WTC11 (cell line): ENCODE data around the gene FSTL4. TPM values are rescaled to one million over a fixed set of nuclear protein-coding genes. Genes with fewer than 3 reads are reported as not detected.

Experiments used
- ATAC-seq: fragments of 200-7000 bp; cut with Tn5 transposase; 2 replicates; pipeline ENCODE4 v1.10.0; 2021; ENCODE audit warnings: mild to moderate bottlenecking, moderate library complexity
- CTCF ChIA-PET: fragments of 300-600 bp; sonication (Branson Sonifier 250); formaldehyde crosslinking; loops from one replicate; lab custom pipeline; 2021; ENCODE audit warnings: antibody characterized with exemption; lab: Charles Lee
- POLR2A ChIA-PET: fragments of 350-600 bp; sonication (Branson Sonifier 250); formaldehyde crosslinking; loops from one replicate; lab custom pipeline; 2021; ENCODE audit warnings: antibody characterized with exemption; lab: Charles Lee
- DNase-seq: peaks from one replicate; pipeline ENCODE4 v3.0.0; 2021; ENCODE audit warnings: low spot score
- H3K27ac Mint-ChIP-seq: 2 replicates; pipeline ENCODE4 v1.8.0; 2021; ENCODE audit warnings: mixed read lengths
- H3K27me3 Mint-ChIP-seq: 2 replicates; pipeline ENCODE4 v1.8.0; 2021; ENCODE audit warnings: low read depth, mild to moderate bottlenecking, moderate library complexity, mixed read lengths
- H3K36me3 Mint-ChIP-seq: 2 replicates; pipeline ENCODE4 v1.8.0; 2021; ENCODE audit warnings: mixed read lengths
- H3K4me1 Mint-ChIP-seq: 2 replicates; pipeline ENCODE4 v1.8.0; 2022; ENCODE audit warnings: mixed read lengths
- H3K4me3 Mint-ChIP-seq: 2 replicates; pipeline ENCODE4 v1.8.0; 2021; ENCODE audit warnings: mild to moderate bottlenecking, moderate library complexity, mixed read lengths
- H3K9me3 Mint-ChIP-seq: 2 replicates; pipeline ENCODE4 v1.8.0; 2021; ENCODE audit warnings: mixed read lengths
- ATF1 ChIP-seq: sonication (generic); formaldehyde crosslinking; IDR thresholded peaks from 2 replicates; pipeline ENCODE4 v1.8.1; 2023; ENCODE audit warnings: mild to moderate bottlenecking, moderate library complexity, missing genetic modification reagents
- E2F4 ChIP-seq: sonication (generic); formaldehyde crosslinking; IDR thresholded peaks from 2 replicates; pipeline ENCODE4 v1.8.1; 2022; ENCODE audit warnings: low read depth, mild to moderate bottlenecking, moderate library complexity, missing genetic modification reagents, borderline replicate concordance
- E2F5 ChIP-seq: sonication (generic); formaldehyde crosslinking; IDR thresholded peaks from 2 replicates; pipeline ENCODE4 v1.8.1; 2022; ENCODE audit warnings: mild to moderate bottlenecking, moderate library complexity, missing genetic modification reagents
- FOXK1 ChIP-seq: sonication (generic); formaldehyde crosslinking; IDR thresholded peaks from 2 replicates; pipeline ENCODE4 v1.8.0; 2022; ENCODE audit warnings: mild to moderate bottlenecking, moderate library complexity, missing genetic modification reagents
- FOXP1 ChIP-seq: sonication (generic); formaldehyde crosslinking; IDR thresholded peaks from 2 replicates; pipeline ENCODE4 v1.8.0; 2022; ENCODE audit warnings: missing genetic modification reagents, mild to moderate bottlenecking, moderate library complexity, borderline replicate concordance
- GRHL2 ChIP-seq: fragments of 250-450 bp; sonication (Bioruptor Pico); IDR thresholded peaks from 2 replicates; pipeline ENCODE4 v1.8.0; 2022; ENCODE audit warnings: mild to moderate bottlenecking, moderate library complexity; ENCODE audit not compliant: insufficient replicate concordance, severe bottlenecking
- HMGXB4 ChIP-seq: sonication (generic); formaldehyde crosslinking; IDR thresholded peaks from 2 replicates; pipeline ENCODE4 v1.8.1; 2023; ENCODE audit warnings: mild to moderate bottlenecking, moderate library complexity, missing genetic modification reagents
- MLX ChIP-seq: sonication (generic); formaldehyde crosslinking; IDR thresholded peaks from 2 replicates; pipeline ENCODE4 v1.8.1; 2023; ENCODE audit warnings: mild to moderate bottlenecking, missing genetic modification reagents, moderate library complexity
- MYBL2 ChIP-seq: sonication (generic); formaldehyde crosslinking; IDR thresholded peaks from 2 replicates; pipeline ENCODE4 v1.8.1; 2023; ENCODE audit warnings: mild to moderate bottlenecking, moderate library complexity, missing genetic modification reagents
- PRDM15 ChIP-seq: sonication (generic); formaldehyde crosslinking; IDR thresholded peaks from 2 replicates; pipeline ENCODE4 v1.8.0; 2022; ENCODE audit warnings: missing genetic modification reagents
- SMAD3 ChIP-seq: sonication (generic); formaldehyde crosslinking; IDR thresholded peaks from 2 replicates; pipeline ENCODE4 v1.8.0; 2022; ENCODE audit warnings: missing genetic modification reagents, mild to moderate bottlenecking, borderline replicate concordance
- SP1 ChIP-seq: sonication (generic); formaldehyde crosslinking; conservative IDR thresholded peaks from 2 replicates; pipeline ENCODE4 v1.8.1; 2022; ENCODE audit warnings: missing genetic modification reagents
- USF2 ChIP-seq: sonication (generic); formaldehyde crosslinking; IDR thresholded peaks from 2 replicates; pipeline ENCODE4 v1.8.1; 2023; ENCODE audit warnings: mild to moderate bottlenecking, missing genetic modification reagents, moderate library complexity
- ZBTB21 ChIP-seq: sonication (generic); formaldehyde crosslinking; IDR thresholded peaks from 2 replicates; pipeline ENCODE4 v1.8.1; 2023; ENCODE audit warnings: mild to moderate bottlenecking, missing genetic modification reagents, borderline replicate concordance
- ZNF121 ChIP-seq: sonication (generic); formaldehyde crosslinking; IDR thresholded peaks from 2 replicates; pipeline ENCODE4 v1.8.0; 2023; ENCODE audit warnings: missing genetic modification reagents
- ZNF512 ChIP-seq: sonication (generic); formaldehyde crosslinking; IDR thresholded peaks from 2 replicates; pipeline ENCODE4 v1.8.1; 2022; ENCODE audit warnings: missing genetic modification reagents, borderline replicate concordance
- total RNA-seq: library from RNA; stranded (reverse); gene quantifications from 3 replicates; pipeline ENCODE4 v1.2.3, GENCODE V29; 2021

The FSTL4 gene
- total RNA-seq, 1 experiment from 2014 or later, result 6.1 TPM

- peaks cover 5% of the 10 kb centered on the region for H3K4me1 Mint-ChIP-seq
- no peaks in the 10 kb centered on the region for H3K27me3 Mint-ChIP-seq
- DNase-seq, result no peak
- H3K9me3 Mint-ChIP-seq, result no peaks in the 10 kb centered on the region
- H3K27ac Mint-ChIP-seq, result no peak overlapping the region
- ATAC-seq, result no peak
- no peak overlapping the region for H3K4me3 Mint-ChIP-seq
- ChIA-PET POLR2A (no interaction called here), CTCF (interaction anchor here (1.0 to 2.4 kb wide), 4 partner anchors 17 to 20 kb away, joined by 3 to 10 read pairs (median 6); no protein-coding TSS in a partner anchor)
- no peaks in the 10 kb centered on the region for H3K36me3 Mint-ChIP-seq
- TF ChIP-seq ZBTB21 (CRISPR knock-in tag) (no peak), USF2 (CRISPR knock-in tag) (no peak), HMGXB4 (CRISPR knock-in tag) (no peak), SP1 (no peak), MYBL2 (CRISPR knock-in tag) (no peak), MLX (CRISPR knock-in tag) (no peak), ATF1 (CRISPR knock-in tag) (no peak), ZNF121 (CRISPR knock-in tag) (no peak), GRHL2 (CRISPR knock-in tag) (no peak), FOXK1 (CRISPR knock-in tag) (no peak), PRDM15 (no peak), E2F5 (CRISPR knock-in tag) (no peak), ZNF512 (CRISPR knock-in tag) (no peak), SMAD3 (CRISPR knock-in tag) (no peak), E2F4 (no peak), FOXP1 (no peak)
These were observed 171.1 kb downstream of the FSTL4 start for GRCh38 chr5:133441166-133441815.
